Osteocyte (in vitro differentiated cells): ENCODE results near the gene TP53BP2. TPM values are rescaled to one million over a fixed set of nuclear protein-coding genes. Genes with fewer than 3 reads are reported as not detected.
"Not testable (repeated sequence)": the region's sequence is repeated elsewhere in the genome, so short reads cannot be mapped to it uniquely, and the experiment has no call there.

ENCODE experiments used
- DNase-seq: peaks from one replicate; pipeline ENCODE4 v3.0.0; 2021; ENCODE audit warnings: mixed read lengths; ENCODE audit not compliant: unreplicated experiment; ENCODE audit errors: extremely low spot score
- H3K27ac Mint-ChIP-seq: one replicate; pipeline ENCODE4 v1.8.0; 2021; ENCODE audit warnings: mild to moderate bottlenecking, mixed read lengths; ENCODE audit not compliant: unreplicated experiment
- H3K27me3 Mint-ChIP-seq: one replicate; pipeline ENCODE4 v1.8.0; 2021; ENCODE audit warnings: mixed read lengths; ENCODE audit not compliant: unreplicated experiment
- H3K36me3 Mint-ChIP-seq: one replicate; pipeline ENCODE4 v1.8.0; 2021; ENCODE audit warnings: mixed read lengths; ENCODE audit not compliant: unreplicated experiment
- H3K4me1 Mint-ChIP-seq: one replicate; pipeline ENCODE4 v1.8.0; 2021; ENCODE audit warnings: mixed read lengths; ENCODE audit not compliant: unreplicated experiment
- H3K4me3 Mint-ChIP-seq: one replicate; pipeline ENCODE4 v1.8.0; 2021; ENCODE audit warnings: mild to moderate bottlenecking, moderate library complexity, mixed read lengths; ENCODE audit not compliant: unreplicated experiment
- H3K9me3 Mint-ChIP-seq: one replicate; pipeline ENCODE4 v1.8.0; 2021; ENCODE audit warnings: mixed read lengths; ENCODE audit not compliant: unreplicated experiment
- CTCF ChIP-seq: fragments of 200-600 bp; sonication (generic); IDR thresholded peaks from 2 replicates; pipeline ENCODE4 v1.5.0; 2021; ENCODE audit warnings: antibody characterized with exemption, mild to moderate bottlenecking, moderate library complexity
- total RNA-seq: library from RNA; stranded (reverse); gene quantifications from 2 replicates; pipeline ENCODE4 v1.2.1, GENCODE V29; 2021

TP53BP2 gene
- total RNA-seq, 1 donor from 2014 or later, result 58.7 TPM

- DNase-seq, result no peak
- no peak for TF ChIP-seq CTCF
- Mint-ChIP-seq H3K27ac (no peak overlapping the region), H3K9me3 (peaks cover 3% of the 10 kb centered on the region), H3K4me1 (no peaks in the 10 kb centered on the region), H3K36me3 (peaks cover 2% of the 10 kb centered on the region), H3K4me3 (no peak overlapping the region), H3K27me3 (peaks cover 47% of the 10 kb centered on the region)
These were observed 26.7 kb upstream of the TP53BP2 start for GRCh38 chr1:223872308-223872901.

- Mint-ChIP-seq H3K9me3 (peaks cover 3% of the 10 kb centered on the region), H3K36me3 (peaks cover 2% of the 10 kb centered on the region), H3K27me3 (peaks cover 62% of the 10 kb centered on the region), H3K4me1 (no peaks in the 10 kb centered on the region), H3K27ac (no peak overlapping the region), H3K4me3 (no peak overlapping the region)
- DNase-seq, result no peak
- no peak for TF ChIP-seq CTCF
These were observed 25.1 kb upstream of the TP53BP2 start for GRCh38 chr1:223870617-223871574.

- H3K4me3 Mint-ChIP-seq, DNase-seq, H3K36me3 Mint-ChIP-seq, H3K4me1 Mint-ChIP-seq, H3K27ac Mint-ChIP-seq, H3K9me3 Mint-ChIP-seq: not testable (repeated sequence)
- H3K27me3 Mint-ChIP-seq, result peaks cover 62% of the 10 kb centered on the region
These were observed 19.0 kb upstream of the TP53BP2 start for GRCh38 chr1:223864599-223865368.

GRCh38 chr1:223864084-223864483 is 18.3 kb upstream of the TP53BP2 start:
- H3K36me3 Mint-ChIP-seq, result peaks cover 2% of the 10 kb centered on the region
- H3K9me3 Mint-ChIP-seq, result peaks cover 7% of the 10 kb centered on the region
- no peak overlapping the region for H3K4me3 Mint-ChIP-seq
- H3K27me3 Mint-ChIP-seq, result peaks cover 63% of the 10 kb centered on the region
- no peak for TF ChIP-seq CTCF
- H3K4me1 Mint-ChIP-seq, result no peaks in the 10 kb centered on the region
- H3K27ac Mint-ChIP-seq, result no peak overlapping the region
- DNase-seq, result no peak

GRCh38 chr1:223861904-223862303 is 16.2 kb upstream of the TP53BP2 start:
- no peak for TF ChIP-seq CTCF
- Mint-ChIP-seq H3K4me1 (no peaks in the 10 kb centered on the region), H3K27ac (no peak overlapping the region), H3K27me3 (peaks cover 47% of the 10 kb centered on the region), H3K4me3 (no peak overlapping the region), H3K9me3 (peaks cover 4% of the 10 kb centered on the region), H3K36me3 (no peaks in the 10 kb centered on the region)
- DNase-seq, result no peak
